Trophoblast cell (in vitro differentiated cells and primary cell): Measurements from ENCODE around the gene RASA3.
"Not testable (repeated sequence)": the region's sequence is repeated elsewhere in the genome, so short reads cannot be mapped to it uniquely, and the experiment has no call there.

Experiments
- DNase-seq, 2 donors: peaks; one replicate each; pipeline ENCODE4 v3.0.0-alpha.2; 2016
- H2AFZ ChIP-seq: 2 replicates; pipeline ENCODE4 v1.6.1; 2013; ENCODE audit warnings: low read length, moderate library complexity, mild to moderate bottlenecking; ENCODE audit not compliant: insufficient read depth, poor library complexity
- H2AK5ac ChIP-seq: 2 replicates; pipeline ENCODE4 v1.6.1; 2013; ENCODE audit warnings: mild to moderate bottlenecking, low read length
- H2BK120ac ChIP-seq: 2 replicates; pipeline ENCODE4 v1.6.1; 2013; ENCODE audit warnings: low read length, mild to moderate bottlenecking, moderate library complexity; ENCODE audit not compliant: insufficient read depth, poor library complexity
- H2BK12ac ChIP-seq: 2 replicates; pipeline ENCODE4 v1.6.1; 2013; ENCODE audit warnings: mild to moderate bottlenecking, low read length, moderate library complexity
- H2BK5ac ChIP-seq: 2 replicates; pipeline ENCODE4 v1.6.1; 2013; ENCODE audit warnings: low read length, low read depth, moderate library complexity, mild to moderate bottlenecking; ENCODE audit not compliant: poor library complexity
- H3K14ac ChIP-seq: 2 replicates; pipeline ENCODE4 v1.6.1; 2013; ENCODE audit warnings: mild to moderate bottlenecking, low read length
- H3K18ac ChIP-seq: 2 replicates; pipeline ENCODE4 v1.6.1; 2013; ENCODE audit warnings: mild to moderate bottlenecking, low read length
- H3K23ac ChIP-seq: 2 replicates; pipeline ENCODE4 v1.6.1; 2013; ENCODE audit warnings: low read length
- H3K27ac ChIP-seq: 2 replicates; pipeline ENCODE4 v1.5.1; 2013; ENCODE audit warnings: low read depth, mild to moderate bottlenecking, inconsistent platforms, low read length, moderate library complexity
- H3K27me3 ChIP-seq: 2 replicates; pipeline ENCODE4 v1.6.1; 2013; ENCODE audit warnings: inconsistent platforms, mild to moderate bottlenecking, low read length, moderate library complexity; ENCODE audit not compliant: insufficient read depth
- H3K36me3 ChIP-seq, 2 experiments: 1 replicate in 1 of 2; 2 replicates in 1 of 2; pipeline ENCODE4 v1.6.1; 2013; ENCODE audit warnings: low read length in 2 of 2, mild to moderate bottlenecking in 2 of 2, moderate library complexity in 1 of 2; ENCODE audit not compliant: insufficient read depth in 2 of 2, control insufficient read depth in 1 of 2
- H3K4ac ChIP-seq: 2 replicates; pipeline ENCODE4 v1.6.1; 2013; ENCODE audit warnings: low read depth, mild to moderate bottlenecking, low read length, moderate library complexity
- H3K4me1 ChIP-seq, 2 experiments: 1 replicate in 1 of 2; 2 replicates in 1 of 2; pipeline ENCODE4 v1.6.1; 2013; ENCODE audit warnings: low read length in 2 of 2, mild to moderate bottlenecking in 2 of 2, moderate library complexity in 1 of 2; ENCODE audit not compliant: insufficient read depth in 2 of 2, control insufficient read depth in 1 of 2
- H3K4me2 ChIP-seq: 2 replicates; pipeline ENCODE4 v1.6.1; 2013; ENCODE audit warnings: inconsistent platforms, mild to moderate bottlenecking, low read length, moderate library complexity
- H3K4me3 ChIP-seq: 2 replicates; pipeline ENCODE4 v1.5.1; 2013; ENCODE audit warnings: mild to moderate bottlenecking, low read depth, low read length, inconsistent platforms
- H3K79me1 ChIP-seq: one replicate; pipeline ENCODE4 v1.6.1; 2013; ENCODE audit warnings: low read length
- H3K79me2 ChIP-seq: 2 replicates; pipeline ENCODE4 v1.6.1; 2013; ENCODE audit warnings: low read length, mild to moderate bottlenecking; ENCODE audit not compliant: control insufficient read depth, insufficient read depth, poor library complexity
- H3K9ac ChIP-seq: 2 replicates; pipeline ENCODE4 v1.6.1; 2013; ENCODE audit warnings: mild to moderate bottlenecking, low read length
- H3K9me3 ChIP-seq: 2 replicates; pipeline ENCODE4 v1.6.1; 2013; ENCODE audit warnings: low read depth, mild to moderate bottlenecking, control low read depth, inconsistent platforms, low read length; ENCODE audit not compliant: insufficient read depth
- H4K12ac ChIP-seq: 2 replicates; pipeline ENCODE4 v1.6.1; 2013; ENCODE audit warnings: low read depth, mild to moderate bottlenecking, low read length, moderate library complexity
- H4K8ac ChIP-seq: 2 replicates; pipeline ENCODE4 v1.6.1; 2013; ENCODE audit warnings: low read depth, mild to moderate bottlenecking, low read length, moderate library complexity
- H4K91ac ChIP-seq: one replicate; pipeline ENCODE4 v1.6.1; 2013; ENCODE audit warnings: low read depth, mild to moderate bottlenecking, low read length, moderate library complexity
- WGBS: extraction: QIAGEN DNeasy Blood & Tissue Kit; methylation state at CpG from one replicate; pipeline ENCODE4 v1.1.7; 2013; ENCODE audit warnings: missing lambda C conversion rate; ENCODE audit not compliant: insufficient read length, insufficient coverage; ENCODE audit errors: extremely low coverage; 5-methylcytosine and 5-hydroxymethylcytosine counted together

Gene RASA3

DNA sequence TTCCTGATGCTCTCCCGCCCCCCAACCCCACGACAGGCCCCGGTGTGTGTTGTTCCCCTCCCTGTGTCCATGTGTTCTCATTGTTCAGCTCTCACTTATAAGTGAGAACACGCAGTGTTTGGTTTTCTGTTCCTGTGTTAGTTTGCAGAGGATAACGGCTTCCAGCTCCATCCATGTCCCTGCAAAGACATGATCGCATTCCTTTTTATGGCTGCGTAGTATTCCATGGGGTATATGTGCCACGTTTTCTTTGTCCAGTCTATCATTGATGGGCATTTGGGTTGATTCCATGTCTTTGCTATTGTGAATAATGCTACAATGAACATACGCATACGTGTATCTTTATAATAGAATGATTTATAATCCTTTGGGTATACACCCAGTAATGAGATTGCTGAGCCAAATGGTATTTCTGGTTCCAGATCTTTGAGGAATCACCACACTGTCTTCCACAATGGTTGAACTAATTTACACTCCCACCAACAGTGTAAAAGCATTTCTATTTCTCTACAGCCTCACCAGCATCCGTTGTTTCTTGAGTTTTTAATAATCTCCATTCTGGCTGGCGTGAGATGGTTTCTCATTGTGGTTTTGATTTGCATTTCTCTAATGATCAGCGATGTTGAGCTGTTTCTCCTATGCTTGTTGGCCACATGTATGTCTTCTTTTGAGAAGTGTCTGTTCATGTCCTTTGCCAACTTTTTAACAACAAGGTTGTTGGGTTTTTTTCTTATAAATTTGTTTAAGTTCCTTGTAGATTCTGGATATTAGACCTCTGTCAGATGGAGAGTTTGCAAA is 26.6 kb upstream of the RASA3 start:
- H3K4ac ChIP-seq, H3K36me3 ChIP-seq, H3K23ac ChIP-seq, H3K4me1 ChIP-seq, H2BK12ac ChIP-seq, H3K27ac ChIP-seq, H3K9me3 ChIP-seq, H4K91ac ChIP-seq, H2AFZ ChIP-seq, H4K12ac ChIP-seq, H3K14ac ChIP-seq, H3K9ac ChIP-seq, H3K4me2 ChIP-seq, H3K18ac ChIP-seq, DNase-seq, H2BK5ac ChIP-seq, H3K79me2 ChIP-seq, H3K4me3 ChIP-seq, H2AK5ac ChIP-seq, H4K8ac ChIP-seq, H2BK120ac ChIP-seq, H3K27me3 ChIP-seq, H3K79me1 ChIP-seq: not testable (repeated sequence)
- WGBS, result no CpG with 5 or more reads among the region's 13 CpGs

DNA sequence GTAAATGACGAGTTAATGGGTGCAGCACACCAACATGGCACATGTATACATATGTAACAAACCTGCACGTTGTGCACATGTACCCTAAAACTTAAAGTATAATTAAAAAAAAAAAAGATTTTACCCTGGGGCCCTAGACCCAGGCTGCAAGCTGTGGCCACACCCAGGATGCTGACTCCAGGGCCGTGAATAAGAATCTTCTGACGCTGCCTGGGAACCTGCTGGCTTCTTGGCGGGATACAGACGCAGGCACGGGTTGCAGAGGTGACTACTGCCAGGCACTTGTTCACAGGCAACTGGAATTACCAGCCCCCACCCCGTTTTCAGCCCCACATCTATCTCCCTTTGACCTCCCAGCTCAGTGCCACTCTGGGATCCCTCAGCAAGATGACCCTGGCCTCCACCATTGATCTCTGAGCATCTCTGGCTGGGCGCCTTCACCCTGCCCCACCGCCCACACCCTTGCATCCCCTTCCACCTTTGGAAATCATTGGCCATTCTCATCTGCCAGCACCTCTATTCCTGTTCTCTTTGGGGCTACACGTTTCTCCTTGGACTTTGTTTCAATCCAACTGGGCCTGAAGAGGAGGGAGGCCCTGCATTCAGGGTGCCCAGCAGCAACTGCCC is 25.6 kb upstream of the RASA3 start:
- H3K4me2 ChIP-seq, result no peak overlapping the region
- no peak overlapping the region for H2AFZ ChIP-seq
- whole genome bisulfite sequencing, result no CpG with 5 or more reads among the region's 11 CpGs
- H3K27me3 ChIP-seq, result no peaks in the 10 kb centered on the region
- H3K18ac ChIP-seq, result no peak overlapping the region
- H3K4me1 ChIP-seq, result peaks cover 8 to 9% of the 10 kb centered on the region in 2 experiments
- H4K91ac ChIP-seq, result no peak overlapping the region
- no peak for DNase-seq
- no peak overlapping the region for H3K9ac ChIP-seq
- peaks cover under 1% of the 10 kb centered on the region for H3K9me3 ChIP-seq
- H3K23ac ChIP-seq, result no peak overlapping the region
- no peaks in the 10 kb centered on the region for H3K79me1 ChIP-seq
- H3K4me3 ChIP-seq, result no peak overlapping the region
- H3K4ac ChIP-seq, result no peak overlapping the region
- no peak overlapping the region for H4K12ac ChIP-seq
- no peak overlapping the region for H4K8ac ChIP-seq
- H3K27ac ChIP-seq, result no peak overlapping the region
- H2AK5ac ChIP-seq, result no peak overlapping the region
- no peak overlapping the region for H2BK120ac ChIP-seq
- H3K36me3 ChIP-seq, result no peaks in the 10 kb centered on the region
- H2BK5ac ChIP-seq, result no peak overlapping the region
- no peak overlapping the region for H3K14ac ChIP-seq
- H2BK12ac ChIP-seq, result no peak overlapping the region
- no peaks in the 10 kb centered on the region for H3K79me2 ChIP-seq

DNA sequence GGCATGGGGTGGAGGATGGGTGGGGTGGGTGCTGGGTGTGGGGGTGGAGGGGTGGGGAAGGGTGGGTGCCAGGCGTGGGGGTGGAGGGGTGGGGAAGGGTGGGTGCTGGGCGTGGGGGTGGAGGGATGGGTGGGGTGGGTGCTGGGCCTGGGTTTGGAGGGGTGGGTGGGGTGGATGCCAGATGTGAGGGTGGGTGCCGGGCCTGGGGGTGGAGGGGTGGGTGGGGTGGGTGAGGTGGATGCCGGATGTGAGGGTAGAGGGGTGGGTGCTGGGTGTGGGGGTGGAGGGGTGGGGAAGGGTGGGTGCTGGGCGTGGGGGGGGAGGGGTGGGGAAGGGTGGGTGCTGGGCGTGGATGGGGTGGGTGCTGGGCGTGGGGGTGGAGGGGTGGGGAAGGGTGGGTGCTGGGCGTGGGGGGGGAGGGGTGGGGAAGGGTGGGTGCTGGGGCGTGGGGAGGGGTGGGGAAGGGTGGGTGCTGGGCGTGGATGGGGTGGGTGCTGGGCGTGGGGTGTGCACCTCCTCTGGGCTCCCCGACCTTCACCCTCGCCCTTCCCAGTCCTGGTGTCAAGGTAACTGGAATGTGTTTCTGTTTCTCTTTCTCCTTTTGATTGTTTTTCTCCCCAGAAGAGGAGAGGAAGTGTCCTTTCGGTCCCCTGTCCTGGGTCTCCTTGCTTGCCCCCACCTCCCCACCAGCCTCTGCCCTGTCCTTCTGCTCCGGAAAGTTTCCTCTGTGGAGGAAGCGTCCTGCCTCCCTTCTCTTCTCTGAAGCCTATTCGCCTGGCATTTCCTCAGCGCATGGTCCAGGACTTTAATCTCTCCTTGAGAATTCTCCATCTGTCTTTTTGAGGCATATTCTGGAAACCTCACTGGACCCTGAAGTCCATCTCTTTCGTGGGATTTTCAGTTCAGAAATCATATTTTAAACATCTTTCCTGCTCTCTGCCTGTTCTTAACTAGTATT is 23.8 kb upstream of the RASA3 start:
- no CpG with 5 or more reads among the region's 19 CpGs for WGBS
- Histone ChIP-seq H2BK12ac (no peak overlapping the region), H3K4me2 (no peak overlapping the region), H2AFZ (no peak overlapping the region), H3K27me3 (no peaks in the 10 kb centered on the region), H2BK120ac (no peak overlapping the region), H2AK5ac (no peak overlapping the region), H3K9ac (no peak overlapping the region), H4K12ac (no peak overlapping the region), H3K27ac (no peak overlapping the region), H3K18ac (no peak overlapping the region), H2BK5ac (no peak overlapping the region), H3K4me3 (no peak overlapping the region), H3K79me1 (no peaks in the 10 kb centered on the region), H3K4ac (no peak overlapping the region), H3K4me1 (no peaks in the 10 kb centered on the region), H3K14ac (no peak overlapping the region), H3K9me3 (peaks cover 3% of the 10 kb centered on the region), H4K91ac (no peak overlapping the region), H3K36me3 (no peaks in the 10 kb centered on the region), H3K79me2 (no peaks in the 10 kb centered on the region), H4K8ac (no peak overlapping the region), H3K23ac (no peak overlapping the region)
- DNase-seq, result no peak

DNA sequence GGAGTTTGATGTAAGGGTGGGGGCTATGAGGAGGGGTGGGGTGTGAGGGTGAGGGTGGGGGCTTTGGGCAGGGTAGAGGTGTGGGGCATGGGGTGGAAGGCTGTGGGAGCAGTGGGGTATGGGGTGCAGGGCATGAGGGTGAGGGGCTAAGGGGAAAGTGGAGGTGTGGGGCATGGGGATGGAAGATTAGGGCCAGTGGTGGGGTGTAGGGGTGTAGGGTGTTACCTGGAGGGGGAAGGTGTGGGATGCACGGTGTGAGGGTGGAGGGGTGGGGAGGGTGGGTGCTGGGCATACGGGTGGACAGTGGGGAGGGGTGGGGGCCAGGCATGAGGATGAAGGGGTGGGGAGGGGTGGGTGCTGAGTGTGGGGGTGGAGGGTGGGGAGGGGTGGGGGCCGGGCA is 22.9 kb upstream of the RASA3 start:
- no peak overlapping the region for H3K23ac ChIP-seq
- no CpG with 5 or more reads among the region's 3 CpGs for WGBS
- H3K4ac ChIP-seq, result no peak overlapping the region
- no peak overlapping the region for H2AFZ ChIP-seq
- H2BK12ac ChIP-seq, result no peak overlapping the region
- H3K14ac ChIP-seq, result no peak overlapping the region
- no peak overlapping the region for H3K9ac ChIP-seq
- no peaks in the 10 kb centered on the region for H3K36me3 ChIP-seq
- no peaks in the 10 kb centered on the region for H3K4me1 ChIP-seq
- no peak overlapping the region for H2AK5ac ChIP-seq
- peaks cover 3% of the 10 kb centered on the region for H3K9me3 ChIP-seq
- H3K79me1 ChIP-seq, result no peaks in the 10 kb centered on the region
- H2BK120ac ChIP-seq, result no peak overlapping the region
- H4K12ac ChIP-seq, result no peak overlapping the region
- no peak overlapping the region for H3K4me2 ChIP-seq
- no peak overlapping the region for H2BK5ac ChIP-seq
- no peak overlapping the region for H3K4me3 ChIP-seq
- DNase-seq, result no peak
- no peak overlapping the region for H4K8ac ChIP-seq
- no peak overlapping the region for H3K18ac ChIP-seq
- H4K91ac ChIP-seq, result no peak overlapping the region
- H3K27me3 ChIP-seq, result no peaks in the 10 kb centered on the region
- no peak overlapping the region for H3K27ac ChIP-seq
- no peaks in the 10 kb centered on the region for H3K79me2 ChIP-seq
